HG03135 (cell line): ENCODE measurements around the gene PLA2G4B.
"Not testable (repeated sequence)": the region's sequence is repeated elsewhere in the genome, so short reads cannot be mapped to it uniquely, and the experiment has no call there.

ENCODE experiments used
- ATAC-seq: cut with Tn5 transposase; IDR thresholded peaks from one replicate; pipeline ENCODE4 v1.9.1; 2021; ENCODE audit warnings: mild to moderate bottlenecking, moderate library complexity; ENCODE audit not compliant: unreplicated experiment

PLA2G4B gene

DNA sequence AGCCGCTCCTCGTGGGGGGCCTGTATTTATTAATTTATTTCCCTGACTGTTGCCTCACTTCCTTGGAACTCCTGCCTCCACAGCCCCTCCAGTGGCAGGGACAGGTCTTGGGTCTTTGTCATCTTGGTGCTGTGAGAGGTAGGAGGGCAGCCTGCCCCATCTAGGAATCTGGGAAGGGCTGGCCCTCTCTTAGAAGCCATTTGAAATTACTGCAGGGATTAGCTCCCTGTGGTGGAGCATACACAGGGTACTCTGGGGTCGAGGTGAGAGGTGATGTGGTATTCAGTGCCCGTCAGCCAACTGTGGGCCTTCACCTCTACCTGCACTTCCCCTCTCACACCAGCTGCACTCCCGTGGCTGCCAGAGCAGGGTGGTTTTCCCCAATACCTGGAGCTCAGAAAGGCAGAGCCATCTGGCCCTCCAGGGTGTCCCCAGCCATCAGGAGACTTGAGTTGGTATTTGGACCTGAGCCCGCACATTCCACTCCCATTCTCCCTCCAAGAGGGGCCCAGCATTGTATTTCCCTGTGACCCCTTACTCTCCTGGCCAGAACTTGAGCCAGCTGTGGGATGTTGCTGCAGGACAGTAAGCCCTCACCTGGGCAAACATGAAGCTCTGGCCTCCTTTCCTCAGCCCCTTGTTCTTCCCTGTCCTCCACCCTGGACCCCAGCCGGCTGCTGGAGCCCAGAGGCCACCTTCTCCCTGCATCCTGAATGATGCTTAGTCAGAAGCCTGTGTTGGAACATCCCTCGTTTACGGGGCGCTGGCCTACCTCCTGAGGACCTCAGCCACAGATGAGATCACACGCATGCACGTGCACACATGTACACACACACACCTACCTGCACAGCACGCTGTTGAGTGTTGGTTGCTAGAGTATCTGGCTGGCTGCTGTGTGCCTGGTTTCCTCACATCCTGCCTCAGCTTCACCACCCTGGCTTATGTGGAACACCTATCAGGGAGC is 12.8 kb upstream of the PLA2G4B start:
- no peak for ATAC-seq

DNA sequence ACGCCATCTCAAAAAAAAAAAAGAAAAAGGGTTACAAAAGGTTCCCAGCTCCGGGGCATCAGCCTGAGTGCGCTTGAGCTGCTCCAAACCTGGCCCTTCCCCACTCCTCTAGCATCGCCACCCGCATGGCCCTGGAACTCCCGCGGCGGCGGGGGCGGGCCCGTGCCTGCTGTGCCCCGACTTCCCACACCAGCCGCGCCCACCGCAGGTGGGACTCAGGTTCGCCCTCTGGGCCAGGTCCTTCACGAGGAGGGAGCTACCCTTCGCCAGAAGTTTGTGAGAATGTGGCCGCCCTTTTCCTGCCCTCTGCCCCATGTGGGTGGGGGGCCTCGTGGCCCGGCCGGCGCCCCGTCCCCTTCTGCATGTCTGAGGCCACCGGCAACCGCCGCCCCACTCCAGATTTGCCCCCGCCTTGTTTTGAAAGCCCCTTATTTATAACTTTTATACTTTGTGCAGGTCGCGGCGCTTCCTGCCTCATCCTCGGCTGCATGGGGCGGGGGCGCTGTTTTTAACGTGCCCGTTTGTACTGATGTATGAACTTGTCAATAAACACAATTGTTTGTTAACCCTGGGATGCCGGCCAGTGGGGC is 11.3 kb upstream of the PLA2G4B start:
- no peak for ATAC-seq

DNA sequence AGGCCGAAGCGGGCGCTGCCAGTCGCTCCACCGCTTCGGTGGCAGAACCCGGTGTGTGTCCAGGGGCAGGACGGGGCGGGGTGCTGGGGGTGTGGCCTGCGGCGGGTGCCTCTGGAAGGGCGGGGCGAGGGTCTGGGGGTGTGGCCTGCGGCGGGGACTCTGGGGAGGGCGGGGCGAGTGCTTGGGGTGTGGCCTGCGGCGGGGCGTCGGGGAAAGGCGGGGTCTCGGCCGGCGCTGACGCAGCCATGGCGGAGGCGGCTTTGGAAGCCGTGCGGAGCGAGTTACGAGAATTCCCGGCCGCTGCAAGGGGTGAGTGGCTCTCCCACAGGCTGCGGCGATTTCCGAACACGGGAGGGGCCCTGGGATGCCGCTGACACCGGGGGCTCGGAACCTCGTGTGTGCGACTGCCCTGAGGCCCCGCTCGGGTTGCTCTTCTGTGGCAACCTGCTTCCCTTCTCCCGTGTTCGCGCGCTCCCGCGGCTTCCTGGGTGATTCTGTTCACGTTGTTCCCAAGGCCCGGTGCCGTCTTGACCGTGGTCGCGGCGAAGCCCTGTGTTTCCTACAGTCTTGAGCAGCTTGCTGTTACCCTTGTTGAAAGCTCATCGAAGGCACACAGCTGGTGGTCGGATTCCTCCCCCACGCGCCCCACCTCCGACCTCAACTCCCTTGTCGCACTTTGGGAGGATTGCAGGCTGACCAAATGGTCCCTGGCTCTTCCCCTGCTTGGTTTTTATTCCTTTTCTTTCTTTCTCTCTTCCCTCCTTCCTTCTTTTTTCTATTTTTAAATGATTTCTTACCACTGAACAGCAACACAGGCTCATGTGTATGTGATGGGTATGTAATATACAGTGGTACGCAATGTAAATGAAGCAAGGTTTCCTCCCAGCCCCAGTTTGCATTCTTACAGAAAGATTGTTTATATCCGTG is 10.5 kb upstream of the PLA2G4B start, which contains the start of gene JMJD7:
TSS of gene JMJD7 (plus strand) at position 213 of the 927 bp plus-strand sequence. CDS start at position 246, 33 bp downstream.
- ATAC-seq, result peak; percentile 55

DNA sequence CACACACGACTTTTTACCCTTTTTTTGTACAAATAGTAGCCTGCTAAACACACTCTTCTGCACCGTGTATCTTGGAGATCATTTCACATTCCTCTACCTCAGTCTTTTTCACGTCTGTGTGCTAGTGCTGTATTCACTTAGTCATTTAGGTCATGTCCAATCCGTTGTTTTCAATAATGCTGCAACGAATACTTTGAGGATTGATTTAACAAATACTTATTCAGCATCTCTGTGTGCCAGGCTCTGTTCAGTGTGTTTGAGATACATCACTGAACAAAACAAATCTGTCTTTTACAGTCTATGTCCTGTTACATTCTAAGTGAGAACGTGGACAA is 9.9 kb upstream of the PLA2G4B start:
- ATAC-seq, result no peak

GRCh38 chr15:41829959-41830646 is 8.5 kb upstream of the PLA2G4B start:
- no peak for ATAC-seq

GRCh38 chr15:41831291-41831690 is 7.4 kb upstream of the PLA2G4B start:
- ATAC-seq, result not testable (repeated sequence)

DNA sequence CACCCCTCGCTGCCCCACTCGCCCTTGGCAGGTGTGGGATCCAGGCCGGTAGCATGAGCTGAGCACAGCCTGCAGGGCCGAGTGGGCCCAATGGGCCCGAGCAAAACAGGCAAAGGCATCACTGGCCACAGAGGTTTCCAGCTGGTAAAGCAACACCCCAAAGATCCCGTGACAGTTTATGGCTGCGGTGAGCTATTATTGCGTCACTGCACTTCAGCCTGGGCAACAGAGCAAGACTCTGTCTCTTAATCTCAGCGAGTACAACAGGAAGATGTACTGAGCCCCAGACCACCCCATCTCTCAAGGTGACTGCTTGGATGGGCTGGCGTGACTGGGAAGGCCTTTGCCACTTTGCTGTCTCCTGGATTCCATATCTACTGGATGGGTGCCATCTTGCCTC is 6.4 kb upstream of the PLA2G4B start:
- no peak for ATAC-seq

DNA sequence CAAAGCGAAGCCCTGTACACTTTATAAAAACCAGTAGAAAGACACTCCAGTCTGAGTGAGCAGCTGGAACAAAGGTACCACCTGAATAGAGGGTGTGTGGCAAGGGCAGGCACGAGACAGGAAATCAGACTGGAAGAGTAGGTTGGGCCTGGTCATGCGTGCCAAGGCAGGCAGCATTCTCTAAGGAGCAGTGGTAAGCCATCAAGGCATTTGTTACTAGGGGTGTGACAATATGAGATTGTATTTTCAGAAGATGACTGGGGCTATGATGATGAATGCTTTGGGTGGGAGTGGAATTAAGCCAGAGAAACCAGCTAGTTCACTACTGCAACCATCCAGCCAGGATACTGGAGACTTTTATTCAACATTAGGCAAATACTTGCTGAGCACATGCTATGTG is 5.8 kb upstream of the PLA2G4B start:
- ATAC-seq, result no peak

DNA sequence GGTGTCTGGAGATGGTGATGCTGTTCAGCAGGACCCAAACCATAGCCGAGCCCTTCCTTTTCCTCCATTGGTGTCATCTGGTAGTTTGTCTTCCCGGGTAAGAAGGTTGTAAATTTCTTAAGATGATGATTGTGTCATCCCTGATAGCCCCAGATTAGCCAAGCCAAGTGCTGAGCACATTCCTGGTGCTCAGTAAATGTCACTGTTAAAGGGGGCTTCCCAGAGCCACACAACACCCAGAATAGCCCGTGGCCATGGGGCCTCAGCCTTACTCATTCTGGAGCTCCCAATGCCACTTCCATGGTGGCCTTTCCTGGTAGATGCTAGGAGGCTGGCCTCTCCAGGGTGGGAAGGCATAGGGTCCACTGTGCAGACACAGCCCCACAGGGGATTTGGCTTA is 4.6 kb upstream of the PLA2G4B start:
- ATAC-seq, result no peak

- no peak for ATAC-seq
These were observed 2.6 kb upstream of the PLA2G4B start for GRCh38 chr15:41836073-41836472.

- no peak for ATAC-seq
These were observed 1.8 kb upstream of the PLA2G4B start for GRCh38 chr15:41836713-41837454.

DNA sequence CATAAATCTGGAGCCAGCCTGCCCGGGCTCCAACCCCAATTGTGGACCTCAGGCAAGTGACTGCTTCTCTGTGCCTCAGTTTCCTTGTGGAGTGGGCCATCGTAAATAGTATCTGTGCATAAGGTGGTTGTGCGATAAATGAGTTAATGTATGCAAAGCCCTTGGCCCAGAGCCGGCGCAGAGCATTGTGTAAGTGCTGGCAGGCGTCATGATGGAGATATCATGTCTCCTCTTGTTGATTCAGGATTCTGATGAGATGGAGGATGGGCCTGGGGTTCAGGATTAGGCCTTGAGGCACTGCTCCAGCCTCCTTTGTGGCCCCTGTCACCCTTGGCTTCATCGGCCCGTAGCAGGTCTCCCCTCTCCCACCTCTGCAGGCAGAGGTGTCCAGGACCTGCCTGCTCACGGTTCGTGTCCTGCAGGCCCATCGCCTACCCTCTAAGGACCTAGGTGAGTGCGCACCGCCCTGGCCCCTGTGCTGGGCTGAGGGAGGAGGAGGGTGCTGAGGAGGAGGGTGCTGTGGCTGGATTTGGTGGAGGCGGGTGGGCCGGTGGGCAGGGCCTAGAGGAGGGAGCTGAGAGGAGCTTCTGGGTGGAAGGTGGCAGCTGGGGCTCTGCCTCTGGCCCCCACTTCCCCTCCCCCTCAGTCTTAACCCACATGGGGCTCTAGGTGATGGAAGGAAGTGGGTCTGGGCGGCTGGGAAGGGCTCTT is 1.3 kb downstream of the PLA2G4B start:
- no peak for ATAC-seq

GRCh38 chr15:41840673-41841072 is 2.0 kb downstream of the PLA2G4B start:
- no peak for ATAC-seq

GRCh38 chr15:41841131-41841530 is 2.5 kb downstream of the PLA2G4B start:
- no peak for ATAC-seq

- no peak for ATAC-seq
These were observed 3.6 kb downstream of the PLA2G4B start for GRCh38 chr15:41842229-41842628.

DNA sequence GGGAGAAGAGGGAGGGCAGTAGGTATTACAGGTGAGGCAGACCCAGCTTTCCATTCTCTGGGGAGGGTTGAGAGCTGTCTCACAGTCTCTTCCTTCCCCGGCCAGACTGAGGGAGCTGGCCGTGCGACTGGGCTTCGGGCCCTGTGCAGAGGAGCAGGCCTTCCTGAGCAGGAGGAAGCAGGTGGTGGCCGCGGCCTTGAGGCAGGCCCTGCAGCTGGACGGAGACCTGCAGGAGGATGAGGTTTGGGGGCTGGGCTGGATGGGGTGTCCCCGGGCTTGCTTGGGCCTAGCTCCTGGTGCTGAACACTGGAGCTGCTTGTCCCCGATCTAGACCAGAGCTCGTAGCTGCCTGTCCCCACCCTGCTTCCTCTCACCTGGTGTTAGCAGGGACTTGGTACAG is 4.9 kb downstream of the PLA2G4B start:
- no peak for ATAC-seq

GRCh38 chr15:41844814-41845213 is 6.2 kb downstream of the PLA2G4B start:
- ATAC-seq, result no peak

DNA sequence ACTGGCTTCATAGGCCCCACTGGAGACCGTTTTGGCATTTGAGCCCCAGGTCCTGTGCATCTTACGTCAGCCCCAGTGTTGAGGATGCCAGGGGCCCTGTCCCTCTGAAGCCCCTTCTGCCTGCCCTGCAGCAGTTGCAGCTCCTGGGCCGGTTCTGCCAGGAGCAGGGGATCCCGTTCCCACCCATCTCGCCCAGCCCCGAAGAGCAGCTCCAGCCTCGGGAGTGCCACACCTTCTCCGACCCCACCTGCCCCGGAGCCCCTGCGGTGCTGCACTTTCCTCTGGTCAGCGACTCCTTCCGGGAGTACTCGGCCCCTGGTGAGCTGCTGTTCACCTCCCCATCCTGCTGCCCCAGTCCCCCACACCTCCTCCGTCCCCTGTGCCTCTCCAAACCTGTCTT is 8.6 kb downstream of the PLA2G4B start:
- no peak for ATAC-seq

- ATAC-seq, result no peak
These were observed 9.3 kb downstream of the PLA2G4B start for GRCh38 chr15:41847981-41848380.
